Astrocyte of the cerebellum (primary cell): ENCODE data around the gene ATG4B.

ENCODE experiments used
- DNase-seq: peaks from one replicate; pipeline ENCODE4 v3.0.0-alpha.2; 2011; ENCODE audit warnings: low read depth
- H3K4me3 ChIP-seq: 2 replicates; pipeline ENCODE4 v1.5.1; 2011; ENCODE audit warnings: mild to moderate bottlenecking, low read depth, low read length, moderate library complexity
- CTCF ChIP-seq: IDR thresholded peaks from 2 replicates; pipeline ENCODE4 v1.5.1; 2012; ENCODE audit warnings: low read length, low read depth, moderate library complexity, mild to moderate bottlenecking; ENCODE audit errors: missing control alignments
- in situ Hi-C: cut with HindIII; loops from 2 replicates; pipeline ENCODE4 v1.10.0; 2017; ENCODE audit warnings: low sequenced_read_pairs

Gene ATG4B

GRCh38 chr2:241618829-241619228, 18.7 kb upstream of the ATG4B start:
- TF ChIP-seq CTCF = no peak
- no peak for DNase-seq
- H3K4me3 ChIP-seq = no peak overlapping the region
- in situ Hi-C loops = no loop called here

- no peak overlapping the region for H3K4me3 ChIP-seq
- in situ Hi-C loops = no loop called here
- TF ChIP-seq CTCF = no peak
- DNase-seq = no peak
Observed at GRCh38 chr2:241619597-241620418, 17.7 kb upstream of the ATG4B start.

GRCh38 chr2:241620419-241620769, 17.1 kb upstream of the ATG4B start:
- in situ Hi-C loops = no loop called here
- no peak overlapping the region for H3K4me3 ChIP-seq
- no peak for TF ChIP-seq CTCF
- no peak for DNase-seq

- H3K4me3 ChIP-seq = no peak overlapping the region
- no peak for TF ChIP-seq CTCF
- no peak for DNase-seq
- in situ Hi-C loops = no loop called here
Observed at GRCh38 chr2:241627675-241628074, 9.8 kb upstream of the ATG4B start.

- DNase-seq = no peak
- no peak for TF ChIP-seq CTCF
- in situ Hi-C loops = no loop called here
- H3K4me3 ChIP-seq = no peak overlapping the region
Observed at GRCh38 chr2:241629762-241630435, 7.6 kb upstream of the ATG4B start.

- no peak for DNase-seq
- no peak for TF ChIP-seq CTCF
- in situ Hi-C loops = no loop called here
- no peak overlapping the region for H3K4me3 ChIP-seq
Observed at GRCh38 chr2:241632478-241633325, 4.8 kb upstream of the ATG4B start.
